DND-41 (cell line): ENCODE results near the gene PAPSS2.

Experiments
- ATAC-seq: fragments of 200-7000 bp; cut with Tn5 transposase; 3 replicates; pipeline ENCODE4 v1.9.1; 2021; ENCODE audit warnings: low read depth; ENCODE audit not compliant: insufficient read depth
- DNase-seq: peaks from one replicate; pipeline ENCODE4 v3.0.0-alpha.2; 2020
- H2AFZ ChIP-seq: 2 replicates; pipeline ENCODE4 v1.6.0; 2012; ENCODE audit warnings: low read depth, low read length
- H3K27ac ChIP-seq: 2 replicates; pipeline ENCODE4 v1.5.1; 2012; ENCODE audit warnings: low read length, inconsistent platforms
- H3K27me3 ChIP-seq: fragments of 200-600 bp; sonication (generic); 2 replicates; pipeline ENCODE4 v1.6.0; 2012; ENCODE audit warnings: low read length, mild to moderate bottlenecking, inconsistent platforms; ENCODE audit not compliant: insufficient read depth, poor library complexity
- H3K36me3 ChIP-seq: 2 replicates; pipeline ENCODE4 v1.5.1; 2012; ENCODE audit warnings: low read length, inconsistent platforms; ENCODE audit not compliant: insufficient read depth
- H3K4me1 ChIP-seq: 2 replicates; pipeline ENCODE4 v1.5.1; 2012; ENCODE audit warnings: mild to moderate bottlenecking, low read length; ENCODE audit not compliant: insufficient read depth
- H3K4me2 ChIP-seq: 2 replicates; pipeline ENCODE4 v1.6.0; 2012; ENCODE audit warnings: mild to moderate bottlenecking, moderate library complexity, low read length, inconsistent platforms; ENCODE audit not compliant: insufficient read depth
- H3K4me3 ChIP-seq, 2 experiments: fragments of 200-600 bp in 1 of 2; shearing (Covaris generic) in 1 of 2; 2 replicates each; pipeline ENCODE4 v1.5.1; 2012 to 2016; ENCODE audit warnings: inconsistent platforms in 2 of 2, low read length in 2 of 2, mild to moderate bottlenecking in 2 of 2, low read depth in 1 of 2, moderate library complexity in 1 of 2
- H3K79me2 ChIP-seq: 2 replicates; pipeline ENCODE4 v1.6.0; 2012; ENCODE audit warnings: low read length, inconsistent platforms; ENCODE audit not compliant: insufficient read depth
- H3K9ac ChIP-seq: 2 replicates; pipeline ENCODE4 v1.6.0; 2012; ENCODE audit warnings: low read depth, mild to moderate bottlenecking, inconsistent platforms, low read length, moderate library complexity
- H3K9me3 ChIP-seq: 2 replicates; pipeline ENCODE4 v1.5.1; 2012; ENCODE audit warnings: low read length, moderate library complexity, mild to moderate bottlenecking, inconsistent platforms; ENCODE audit not compliant: insufficient read depth, severe bottlenecking
- H4K20me1 ChIP-seq: 2 replicates; pipeline ENCODE4 v1.6.0; 2012; ENCODE audit warnings: low read length; ENCODE audit not compliant: insufficient read depth
- EZH2 ChIP-seq: IDR thresholded peaks from 3 replicates; pipeline ENCODE4 v1.6.1; 2012; ENCODE audit warnings: borderline replicate concordance, low read depth, mild to moderate bottlenecking, moderate library complexity, low read length, inconsistent platforms; ENCODE audit not compliant: severe bottlenecking
- TF ChIP-seq, protein P1 (sequence below): IDR thresholded peaks from 2 replicates; pipeline ENCODE4 v1.5.1; 2012; ENCODE audit warnings: borderline replicate concordance, low read length, moderate library complexity, mild to moderate bottlenecking; ENCODE audit not compliant: poor library complexity, severe bottlenecking; ENCODE audit errors: extremely low read depth

PAPSS2 gene

GRCh38 chr10:87722716-87723115, 63.0 kb downstream of the PAPSS2 start:
- H2AFZ ChIP-seq: no peak overlapping the region
- H4K20me1 ChIP-seq: no peaks in the 10 kb centered on the region
- H3K4me2 ChIP-seq: no peak overlapping the region
- no peaks in the 10 kb centered on the region for H3K79me2 ChIP-seq
- no peaks in the 10 kb centered on the region for H3K4me1 ChIP-seq
- peaks cover 8% of the 10 kb centered on the region for H3K27me3 ChIP-seq
- H3K27ac ChIP-seq: no peak overlapping the region
- DNase-seq (no peak), ATAC-seq (no peak)
- H3K9ac ChIP-seq: no peak overlapping the region
- H3K4me3 ChIP-seq: no peak overlapping the region
- no peak for TF ChIP-seq EZH2
- TF ChIP-seq, protein P1, sequence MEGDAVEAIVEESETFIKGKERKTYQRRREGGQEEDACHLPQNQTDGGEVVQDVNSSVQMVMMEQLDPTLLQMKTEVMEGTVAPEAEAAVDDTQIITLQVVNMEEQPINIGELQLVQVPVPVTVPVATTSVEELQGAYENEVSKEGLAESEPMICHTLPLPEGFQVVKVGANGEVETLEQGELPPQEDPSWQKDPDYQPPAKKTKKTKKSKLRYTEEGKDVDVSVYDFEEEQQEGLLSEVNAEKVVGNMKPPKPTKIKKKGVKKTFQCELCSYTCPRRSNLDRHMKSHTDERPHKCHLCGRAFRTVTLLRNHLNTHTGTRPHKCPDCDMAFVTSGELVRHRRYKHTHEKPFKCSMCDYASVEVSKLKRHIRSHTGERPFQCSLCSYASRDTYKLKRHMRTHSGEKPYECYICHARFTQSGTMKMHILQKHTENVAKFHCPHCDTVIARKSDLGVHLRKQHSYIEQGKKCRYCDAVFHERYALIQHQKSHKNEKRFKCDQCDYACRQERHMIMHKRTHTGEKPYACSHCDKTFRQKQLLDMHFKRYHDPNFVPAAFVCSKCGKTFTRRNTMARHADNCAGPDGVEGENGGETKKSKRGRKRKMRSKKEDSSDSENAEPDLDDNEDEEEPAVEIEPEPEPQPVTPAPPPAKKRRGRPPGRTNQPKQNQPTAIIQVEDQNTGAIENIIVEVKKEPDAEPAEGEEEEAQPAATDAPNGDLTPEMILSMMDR: no peak
- H3K36me3 ChIP-seq: no peaks in the 10 kb centered on the region
- H3K9me3 ChIP-seq: no peaks in the 10 kb centered on the region

DNA sequence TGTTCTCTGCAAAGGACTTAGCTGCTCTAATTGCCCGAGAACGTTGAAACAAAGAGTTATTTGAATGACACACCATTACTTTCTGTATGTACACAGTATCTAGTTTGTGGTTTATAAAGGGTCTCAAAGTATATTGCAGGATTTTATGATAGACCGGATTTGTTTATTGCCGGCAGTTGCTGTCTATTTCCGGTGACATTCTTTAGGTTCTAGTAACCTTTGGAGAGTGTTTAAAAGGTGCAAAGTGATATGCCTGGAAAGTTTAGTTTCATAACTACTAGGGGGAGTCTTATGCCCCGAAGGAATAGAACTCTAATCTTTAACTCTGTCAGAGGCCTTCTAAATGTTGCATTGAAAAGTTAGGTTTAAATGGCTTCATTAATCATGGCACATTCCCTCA, 63.8 kb downstream of the PAPSS2 start:
- no peak overlapping the region for H3K27ac ChIP-seq
- H2AFZ ChIP-seq: no peak overlapping the region
- H3K4me2 ChIP-seq: no peak overlapping the region
- H3K9me3 ChIP-seq: no peaks in the 10 kb centered on the region
- DNase-seq: no peak
- H3K79me2 ChIP-seq: no peaks in the 10 kb centered on the region
- no peaks in the 10 kb centered on the region for H3K36me3 ChIP-seq
- H3K9ac ChIP-seq: no peak overlapping the region
- no peak for ATAC-seq
- peaks cover 8% of the 10 kb centered on the region for H3K27me3 ChIP-seq
- H3K4me1 ChIP-seq: no peaks in the 10 kb centered on the region
- H3K4me3 ChIP-seq: no peak overlapping the region
- H4K20me1 ChIP-seq: no peaks in the 10 kb centered on the region
- TF ChIP-seq EZH2: no peak
- TF ChIP-seq, protein P1: no peak

- H3K4me3 ChIP-seq: no peak overlapping the region
- no peaks in the 10 kb centered on the region for H3K36me3 ChIP-seq
- H3K9ac ChIP-seq: no peak overlapping the region
- ATAC-seq: no peak
- no peak overlapping the region for H3K27ac ChIP-seq
- no peaks in the 10 kb centered on the region for H3K79me2 ChIP-seq
- TF ChIP-seq EZH2: no peak
- no peak overlapping the region for H2AFZ ChIP-seq
- H3K27me3 ChIP-seq: peaks cover 11% of the 10 kb centered on the region
- no peak overlapping the region for H3K4me2 ChIP-seq
- no peaks in the 10 kb centered on the region for H4K20me1 ChIP-seq
- no peaks in the 10 kb centered on the region for H3K4me1 ChIP-seq
- no peaks in the 10 kb centered on the region for H3K9me3 ChIP-seq
- DNase-seq: no peak
Observed at GRCh38 chr10:87724789-87725188, 65.1 kb downstream of the PAPSS2 start.

DNA sequence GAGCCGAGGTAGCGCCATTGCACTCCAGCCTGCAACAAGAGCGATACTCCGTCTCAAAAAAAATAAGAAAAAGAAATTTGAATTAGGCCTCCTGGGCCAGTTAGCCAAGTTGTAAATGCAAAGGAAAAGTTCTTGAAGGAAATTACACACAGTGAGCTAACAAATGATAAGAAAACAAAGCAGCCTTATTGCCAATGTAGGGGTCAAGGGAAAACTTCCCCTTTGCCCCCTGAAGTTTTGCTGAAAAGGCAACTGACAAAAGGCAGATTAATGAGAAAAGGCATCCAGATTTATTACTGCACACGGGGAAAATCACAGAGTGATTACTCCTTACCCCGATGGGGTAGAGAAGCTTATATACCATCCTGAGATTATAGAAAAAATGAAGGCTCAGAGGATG, 70.3 kb downstream of the PAPSS2 start:
- H2AFZ ChIP-seq: no peak overlapping the region
- H3K36me3 ChIP-seq: no peaks in the 10 kb centered on the region
- H4K20me1 ChIP-seq: no peaks in the 10 kb centered on the region
- H3K4me1 ChIP-seq: no peaks in the 10 kb centered on the region
- H3K4me3 ChIP-seq: no peak overlapping the region
- H3K9me3 ChIP-seq: no peaks in the 10 kb centered on the region
- H3K9ac ChIP-seq: no peak overlapping the region
- H3K27me3 ChIP-seq: peaks cover 3% of the 10 kb centered on the region
- TF ChIP-seq, protein P1: no peak
- TF ChIP-seq EZH2: no peak
- H3K27ac ChIP-seq: no peak overlapping the region
- H3K79me2 ChIP-seq: no peaks in the 10 kb centered on the region
- DNase-seq: no peak
- ATAC-seq: no peak
- H3K4me2 ChIP-seq: no peak overlapping the region
